ENCODE data around the gene SLU7.

Gene SLU7

GRCh38 chr5:160464466-160464797 lies 45.6 kb upstream of the SLU7 start:
- TF ChIP-seq CTCF (IDR thresholded peaks at IDR 0.05; ENCODE audit: insufficient read depth, low read length, poor library complexity, severe bottlenecking): no peak
- no peaks in the 10 kb centered on the region for H3K27me3 ChIP-seq (replicated peaks; ENCODE audit: control insufficient read depth, insufficient read depth, low read length)
- H3K4me3 ChIP-seq (replicated peaks; ENCODE audit: low read depth, low read length): no peak overlapping the region
- H3K36me3 ChIP-seq (ENCODE audit: control insufficient read depth, insufficient read depth, low read length): no peaks in the 10 kb centered on the region
- DNase-seq (ENCODE audit: extremely low read depth, insufficient read length): no peak

GRCh38 chr5:160463740-160464465 lies 45.0 kb upstream of the SLU7 start:
- H3K36me3 ChIP-seq (ENCODE audit: control insufficient read depth, insufficient read depth, low read length): no peaks in the 10 kb centered on the region
- H3K27me3 ChIP-seq (replicated peaks; ENCODE audit: control insufficient read depth, insufficient read depth, low read length): no peaks in the 10 kb centered on the region
- no peak for TF ChIP-seq CTCF (IDR thresholded peaks at IDR 0.05; ENCODE audit: insufficient read depth, low read length, poor library complexity, severe bottlenecking)
- DNase-seq (ENCODE audit: extremely low read depth, insufficient read length): no peak
- H3K4me3 ChIP-seq (replicated peaks; ENCODE audit: low read depth, low read length): no peak overlapping the region

GRCh38 chr5:160463227-160463626 lies 44.3 kb upstream of the SLU7 start:
- TF ChIP-seq CTCF (IDR thresholded peaks at IDR 0.05; ENCODE audit: insufficient read depth, low read length, poor library complexity, severe bottlenecking): no peak
- Histone ChIP-seq H3K36me3 (ENCODE audit: control insufficient read depth, insufficient read depth, low read length) (no peaks in the 10 kb centered on the region), H3K4me3 (replicated peaks; ENCODE audit: low read depth, low read length) (no peak overlapping the region), H3K27me3 (replicated peaks; ENCODE audit: control insufficient read depth, insufficient read depth, low read length) (no peaks in the 10 kb centered on the region)
- DNase-seq (ENCODE audit: extremely low read depth, insufficient read length): no peak

- no peak overlapping the region for H3K4me3 ChIP-seq (replicated peaks; ENCODE audit: low read depth, low read length)
- no peak for DNase-seq (ENCODE audit: extremely low read depth, insufficient read length)
- no peak for TF ChIP-seq CTCF (IDR thresholded peaks at IDR 0.05; ENCODE audit: insufficient read depth, low read length, poor library complexity, severe bottlenecking)
- no peaks in the 10 kb centered on the region for H3K27me3 ChIP-seq (replicated peaks; ENCODE audit: control insufficient read depth, insufficient read depth, low read length)
- no peaks in the 10 kb centered on the region for H3K36me3 ChIP-seq (ENCODE audit: control insufficient read depth, insufficient read depth, low read length)
Observed at GRCh38 chr5:160462167-160462566, 43.3 kb upstream of the SLU7 start.

GRCh38 chr5:160461378-160461777 lies 42.5 kb upstream of the SLU7 start:
- DNase-seq (ENCODE audit: extremely low read depth, insufficient read length): no peak
- H3K36me3 ChIP-seq (ENCODE audit: control insufficient read depth, insufficient read depth, low read length): no peaks in the 10 kb centered on the region
- H3K4me3 ChIP-seq (replicated peaks; ENCODE audit: low read depth, low read length): no peak overlapping the region
- no peak for TF ChIP-seq CTCF (IDR thresholded peaks at IDR 0.05; ENCODE audit: insufficient read depth, low read length, poor library complexity, severe bottlenecking)
- no peaks in the 10 kb centered on the region for H3K27me3 ChIP-seq (replicated peaks; ENCODE audit: control insufficient read depth, insufficient read depth, low read length)
